ENCODE results near the gene BCAR1.
"Not testable (repeated sequence)": the region's sequence is repeated elsewhere in the genome, so short reads cannot be mapped to it uniquely, and the experiment has no call there.

BCAR1 gene

GRCh38 chr16:75208861-75209505 is 42.4 kb downstream of the BCAR1 start:
- TF ChIP-seq CTCF (conservative IDR thresholded peaks at IDR 0.05) = no peak
- TF ChIP-seq ZFX (IDR thresholded peaks at IDR 0.05) = no peak
- no peak overlapping the region for H3K27ac ChIP-seq

GRCh38 chr16:75208242-75208825 is 43.1 kb downstream of the BCAR1 start:
- H3K27ac ChIP-seq = no peak overlapping the region
- TF ChIP-seq CTCF (conservative IDR thresholded peaks at IDR 0.05) (no peak), ZFX (IDR thresholded peaks at IDR 0.05) (no peak)

- TF ChIP-seq CTCF (conservative IDR thresholded peaks at IDR 0.05) (no peak), ZFX (IDR thresholded peaks at IDR 0.05) (no peak)
- H3K27ac ChIP-seq = no peak overlapping the region
Observed at GRCh38 chr16:75207831-75208230, 43.6 kb downstream of the BCAR1 start.

GRCh38 chr16:75206749-75207451 is 44.5 kb downstream of the BCAR1 start, which contains the start of gene CTRB2:
Gene CTRB2 (minus strand): TSS chr16:75207161. CDS start chr16:75207141, 20 bp downstream.
- no peak for TF ChIP-seq CTCF (conservative IDR thresholded peaks at IDR 0.05)
- H3K27ac ChIP-seq = no peak within 1 kb of the TSS

GRCh38 chr16:75205961-75206748 is 45.3 kb downstream of the BCAR1 start:
- H3K27ac ChIP-seq = not testable (repeated sequence)

- not testable (repeated sequence) for H3K27ac ChIP-seq
Observed at GRCh38 chr16:75205438-75205837, 46.0 kb downstream of the BCAR1 start.

- H3K27ac ChIP-seq = not testable (repeated sequence)
Observed at GRCh38 chr16:75204905-75205304, 46.5 kb downstream of the BCAR1 start.

GRCh38 chr16:75204410-75204758 is 47.0 kb downstream of the BCAR1 start:
- no peak for TF ChIP-seq CTCF (conservative IDR thresholded peaks at IDR 0.05)
- TF ChIP-seq ZFX (IDR thresholded peaks at IDR 0.05) = no peak

More at GRCh38 chr16:75204410-75204758, 47.0 kb downstream of the BCAR1 start:
- no peak overlapping the region for H3K27ac ChIP-seq
